ENCODE measurements around the gene ERRFI1.

Gene ERRFI1

GRCh38 chr1:8042134-8042533 lies 16.0 kb upstream of the ERRFI1 start:
- DNase-seq = no peak

GRCh38 chr1:8040586-8040985 lies 14.5 kb upstream of the ERRFI1 start:
- no peak for DNase-seq

GRCh38 chr1:8039071-8039470 lies 13.0 kb upstream of the ERRFI1 start:
- DNase-seq = no peak

- no peak for DNase-seq
Measured at GRCh38 chr1:8035289-8035688, 9.2 kb upstream of the ERRFI1 start.

GRCh38 chr1:8033322-8033721 lies 7.2 kb upstream of the ERRFI1 start:
- DNase-seq = no peak

- no peak for DNase-seq
Measured at GRCh38 chr1:8032366-8032910, 6.3 kb upstream of the ERRFI1 start.

GRCh38 chr1:8031176-8031785 lies 5.2 kb upstream of the ERRFI1 start:
- DNase-seq = no peak

- no peak for DNase-seq
Measured at GRCh38 chr1:8028571-8028910, 2.4 kb upstream of the ERRFI1 start.

- DNase-seq = no peak
Measured at GRCh38 chr1:8027748-8028570, 1.9 kb upstream of the ERRFI1 start.

- no peak for DNase-seq
Measured at GRCh38 chr1:8026976-8027747, 1.1 kb upstream of the ERRFI1 start.

GRCh38 chr1:8025671-8026144 lies 401 bp downstream of the ERRFI1 start:
- no peak for DNase-seq

GRCh38 chr1:8025061-8025670 lies 943 bp downstream of the ERRFI1 start:
- DNase-seq = no peak

GRCh38 chr1:8024329-8024728 lies 1.8 kb downstream of the ERRFI1 start:
- DNase-seq = no peak

- DNase-seq = no peak
Measured at GRCh38 chr1:8023995-8024313, 2.2 kb downstream of the ERRFI1 start.

- no peak for DNase-seq
Measured at GRCh38 chr1:8023287-8023994, 2.7 kb downstream of the ERRFI1 start.

GRCh38 chr1:8022395-8023286 lies 3.5 kb downstream of the ERRFI1 start:
- DNase-seq = no peak

- DNase-seq = no peak
Measured at GRCh38 chr1:8021676-8022266, 4.3 kb downstream of the ERRFI1 start.

GRCh38 chr1:8020032-8020431 lies 6.1 kb downstream of the ERRFI1 start:
- DNase-seq = no peak

- DNase-seq = no peak
Measured at GRCh38 chr1:8019229-8019620, 6.9 kb downstream of the ERRFI1 start.

GRCh38 chr1:8018492-8019228 lies 7.4 kb downstream of the ERRFI1 start:
- DNase-seq = no peak

All from stimulated activated CD4-positive, alpha-beta T cell treated with anti-CD3 and anti-CD28 coated beads, Interleukin-4, amount 100 ng/mL, for 4 hours (primary cell).